Measurements from ENCODE around the gene CD247.
"Not testable (repeated sequence)": the region's sequence is repeated elsewhere in the genome, so short reads cannot be mapped to it uniquely, and the experiment has no call there.

- not testable (repeated sequence) for TF ChIP-seq CTCF, POLR2A (IDR thresholded peaks at IDR 0.05)
Measured at GRCh38 chr1:167555072-167555471, 36.7 kb upstream of the CD247 start.

All from thyroid gland (tissue), 4 donors.